CD1c-positive myeloid dendritic cell (primary cell): ENCODE measurements around the gene MAP3K15.
A peak's percentile ranks its signal among the peaks of the same experiment; 100 is the strongest.

Experiments used
- DNase-seq: peaks from one replicate; pipeline ENCODE4 v3.0.0-alpha.2; 2016; ENCODE audit errors: extremely low spot score

The MAP3K15 gene, protein sequence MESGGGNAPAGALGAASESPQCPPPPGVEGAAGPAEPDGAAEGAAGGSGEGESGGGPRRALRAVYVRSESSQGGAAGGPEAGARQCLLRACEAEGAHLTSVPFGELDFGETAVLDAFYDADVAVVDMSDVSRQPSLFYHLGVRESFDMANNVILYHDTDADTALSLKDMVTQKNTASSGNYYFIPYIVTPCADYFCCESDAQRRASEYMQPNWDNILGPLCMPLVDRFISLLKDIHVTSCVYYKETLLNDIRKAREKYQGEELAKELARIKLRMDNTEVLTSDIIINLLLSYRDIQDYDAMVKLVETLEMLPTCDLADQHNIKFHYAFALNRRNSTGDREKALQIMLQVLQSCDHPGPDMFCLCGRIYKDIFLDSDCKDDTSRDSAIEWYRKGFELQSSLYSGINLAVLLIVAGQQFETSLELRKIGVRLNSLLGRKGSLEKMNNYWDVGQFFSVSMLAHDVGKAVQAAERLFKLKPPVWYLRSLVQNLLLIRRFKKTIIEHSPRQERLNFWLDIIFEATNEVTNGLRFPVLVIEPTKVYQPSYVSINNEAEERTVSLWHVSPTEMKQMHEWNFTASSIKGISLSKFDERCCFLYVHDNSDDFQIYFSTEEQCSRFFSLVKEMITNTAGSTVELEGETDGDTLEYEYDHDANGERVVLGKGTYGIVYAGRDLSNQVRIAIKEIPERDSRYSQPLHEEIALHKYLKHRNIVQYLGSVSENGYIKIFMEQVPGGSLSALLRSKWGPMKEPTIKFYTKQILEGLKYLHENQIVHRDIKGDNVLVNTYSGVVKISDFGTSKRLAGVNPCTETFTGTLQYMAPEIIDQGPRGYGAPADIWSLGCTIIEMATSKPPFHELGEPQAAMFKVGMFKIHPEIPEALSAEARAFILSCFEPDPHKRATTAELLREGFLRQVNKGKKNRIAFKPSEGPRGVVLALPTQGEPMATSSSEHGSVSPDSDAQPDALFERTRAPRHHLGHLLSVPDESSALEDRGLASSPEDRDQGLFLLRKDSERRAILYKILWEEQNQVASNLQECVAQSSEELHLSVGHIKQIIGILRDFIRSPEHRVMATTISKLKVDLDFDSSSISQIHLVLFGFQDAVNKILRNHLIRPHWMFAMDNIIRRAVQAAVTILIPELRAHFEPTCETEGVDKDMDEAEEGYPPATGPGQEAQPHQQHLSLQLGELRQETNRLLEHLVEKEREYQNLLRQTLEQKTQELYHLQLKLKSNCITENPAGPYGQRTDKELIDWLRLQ (N-terminal part only)

GRCh38 chrX:19514791-19515614, at the start of gene MAP3K15:
TSS of gene MAP3K15 (minus strand) at chrX:19515508. CDS start at chrX:19515261, 247 bp downstream.
- DNase-seq: no peak

DNA sequence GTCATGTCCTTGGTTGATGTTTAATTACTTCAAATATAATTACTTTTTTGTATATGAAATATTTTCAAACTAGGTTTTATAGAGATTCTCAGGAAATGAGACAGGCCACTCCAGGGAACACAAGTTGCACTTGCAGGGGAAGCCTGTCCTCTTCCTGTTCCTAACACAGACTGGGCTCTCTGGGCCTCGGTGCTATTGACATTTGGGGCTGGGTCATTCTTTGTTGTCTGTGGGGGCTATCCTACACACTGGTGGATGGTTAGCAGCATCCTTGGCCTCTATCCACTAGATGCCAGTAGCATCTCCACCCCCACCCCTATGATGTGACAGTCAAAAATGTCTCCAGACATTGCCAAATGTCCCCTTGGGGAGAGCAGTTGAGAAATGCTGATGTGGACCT, 49.3 kb upstream of the MAP3K15 start:
- DNase-seq: no peak

GRCh38 chrX:19563746-19564145, 48.4 kb upstream of the MAP3K15 start:
- no peak for DNase-seq

GRCh38 chrX:19563327-19563726, 48.0 kb upstream of the MAP3K15 start:
- no peak for DNase-seq

DNA sequence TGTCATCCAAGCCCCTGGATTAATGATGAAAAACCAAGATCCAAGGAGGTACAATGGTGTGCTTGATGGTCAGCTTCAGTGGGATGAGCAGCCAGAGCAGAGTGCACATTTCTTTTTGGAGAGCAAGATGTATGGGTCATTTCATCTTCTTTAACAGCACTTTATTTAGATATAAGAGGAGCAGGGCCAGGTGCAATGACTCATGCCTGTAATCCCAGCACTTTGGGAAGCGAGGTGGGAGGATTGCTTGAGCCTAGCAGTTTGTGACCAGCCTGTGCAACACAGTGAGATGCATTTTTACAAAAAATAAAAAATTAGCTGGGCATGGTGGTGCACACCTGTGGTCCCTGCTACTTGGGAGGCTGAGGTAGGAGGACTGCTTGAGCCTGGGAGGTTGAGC, 45.3 kb upstream of the MAP3K15 start:
- DNase-seq: no peak

GRCh38 chrX:19557822-19558221, 42.5 kb upstream of the MAP3K15 start:
- DNase-seq: no peak

- no peak for DNase-seq
These were observed 40.9 kb upstream of the MAP3K15 start for GRCh38 chrX:19556202-19556601.

DNA sequence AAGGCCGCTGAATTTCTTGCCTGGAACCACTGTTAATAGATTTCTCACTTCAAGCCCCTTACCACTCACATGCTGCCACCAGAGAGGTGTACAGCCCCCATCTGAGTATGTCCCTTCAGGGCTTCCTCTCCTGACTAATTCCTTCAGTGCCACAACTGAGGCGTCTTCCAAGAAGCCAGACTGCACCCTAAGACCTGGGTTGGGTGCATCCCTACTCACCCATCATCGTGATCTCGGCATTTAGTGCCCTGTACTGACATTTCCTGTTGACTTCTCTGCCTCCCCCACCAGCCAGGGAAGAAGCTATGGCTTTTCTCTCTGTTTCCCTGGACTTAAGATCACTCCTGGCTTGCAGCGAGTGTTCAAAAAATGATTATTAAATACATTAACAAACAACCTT, 40.4 kb upstream of the MAP3K15 start:
- DNase-seq: no peak

GRCh38 chrX:19555236-19555635, 39.9 kb upstream of the MAP3K15 start:
- DNase-seq: no peak

DNA sequence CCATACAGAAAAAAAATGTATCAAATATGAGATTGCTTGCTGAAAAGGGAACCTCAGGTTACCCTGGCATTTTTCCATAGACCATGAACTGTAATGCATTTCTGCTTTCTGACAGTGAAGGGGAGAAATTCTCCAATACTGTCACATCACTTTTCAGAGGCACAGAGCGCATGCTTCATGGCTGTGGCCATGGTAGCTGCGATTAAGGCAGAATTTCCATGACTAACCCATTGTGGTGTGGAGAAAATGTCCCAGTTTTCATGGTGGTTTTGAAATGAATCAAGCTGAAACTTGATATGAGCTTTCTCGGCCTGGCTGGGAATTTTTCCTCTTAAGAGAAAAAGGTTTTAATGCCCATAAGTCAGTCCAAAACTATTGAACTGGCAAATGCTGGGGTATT, 39.5 kb upstream of the MAP3K15 start:
- peak; percentile 3 for DNase-seq

- DNase-seq: no peak
These were observed 37.5 kb upstream of the MAP3K15 start for GRCh38 chrX:19552793-19553192.

DNA sequence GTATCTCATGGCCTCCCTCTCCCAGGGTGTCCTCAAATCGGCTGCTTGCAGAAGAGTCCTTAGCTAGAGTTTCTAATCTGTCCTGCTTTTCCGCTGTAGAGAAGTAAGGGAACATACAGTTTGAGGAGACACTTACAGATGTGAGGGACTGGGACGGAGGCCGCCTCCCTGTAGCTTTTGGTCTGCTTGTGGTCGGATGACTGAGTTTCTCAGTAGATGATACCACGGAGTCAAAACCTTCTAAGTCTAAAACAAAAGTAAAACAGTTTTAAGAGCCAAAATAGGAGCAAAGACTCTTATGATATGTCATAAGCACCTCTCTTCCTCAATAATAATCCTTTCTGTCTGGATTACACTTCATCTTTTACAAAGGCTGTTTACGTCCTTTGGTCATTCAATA, 34.5 kb upstream of the MAP3K15 start:
- no peak for DNase-seq

- no peak for DNase-seq
These were observed 33.6 kb upstream of the MAP3K15 start for GRCh38 chrX:19548934-19549333.

- no peak for DNase-seq
These were observed 33.0 kb upstream of the MAP3K15 start for GRCh38 chrX:19548279-19548678.

DNA sequence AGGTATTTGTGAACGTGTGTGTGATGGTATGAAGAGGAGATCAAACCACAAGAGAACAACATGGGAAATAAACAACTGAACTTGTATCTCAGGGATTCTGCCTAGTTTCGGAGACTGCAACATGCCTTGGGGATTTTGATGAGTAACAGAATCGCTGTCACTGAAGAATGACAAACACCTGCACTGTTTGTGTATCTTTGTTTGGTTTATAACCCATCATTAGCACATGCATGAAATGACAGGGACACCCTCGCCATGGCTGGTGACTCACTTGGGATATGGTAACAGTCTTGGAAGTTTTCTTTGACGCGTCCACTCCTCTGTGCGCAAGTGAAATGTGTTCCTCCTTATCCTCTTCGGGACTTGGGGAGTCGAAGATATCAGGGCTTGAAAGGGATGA, 30.3 kb upstream of the MAP3K15 start:
- no peak for DNase-seq

DNA sequence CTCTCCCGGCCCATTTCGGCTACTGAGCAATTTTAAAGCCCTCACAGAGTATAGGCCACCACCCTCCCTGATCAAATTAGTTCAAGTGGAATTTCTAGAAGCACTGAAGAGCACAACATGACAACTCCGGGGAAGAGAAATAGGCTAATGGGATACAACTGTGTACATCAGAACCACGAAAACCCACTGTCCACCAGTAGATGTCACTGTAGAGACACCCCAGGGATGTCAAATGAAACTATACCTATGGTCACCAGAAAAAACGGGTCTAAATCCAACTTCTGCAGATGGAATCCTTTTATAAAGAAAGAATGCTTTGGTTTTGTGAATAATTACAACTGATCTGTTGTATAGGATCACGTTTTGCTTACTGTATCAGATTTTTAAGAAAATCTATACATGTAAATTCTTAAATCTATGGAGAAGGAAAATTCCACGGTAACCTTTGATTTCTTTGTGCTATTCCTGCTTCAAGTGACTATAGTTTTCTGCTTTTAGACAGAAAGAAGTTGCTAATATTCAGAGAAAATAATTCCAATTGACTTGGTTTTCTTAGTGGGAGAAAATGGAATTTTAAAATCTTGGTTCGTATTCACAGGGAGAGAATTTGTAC, 29.5 kb upstream of the MAP3K15 start:
- peak; percentile 34 for DNase-seq

DNA sequence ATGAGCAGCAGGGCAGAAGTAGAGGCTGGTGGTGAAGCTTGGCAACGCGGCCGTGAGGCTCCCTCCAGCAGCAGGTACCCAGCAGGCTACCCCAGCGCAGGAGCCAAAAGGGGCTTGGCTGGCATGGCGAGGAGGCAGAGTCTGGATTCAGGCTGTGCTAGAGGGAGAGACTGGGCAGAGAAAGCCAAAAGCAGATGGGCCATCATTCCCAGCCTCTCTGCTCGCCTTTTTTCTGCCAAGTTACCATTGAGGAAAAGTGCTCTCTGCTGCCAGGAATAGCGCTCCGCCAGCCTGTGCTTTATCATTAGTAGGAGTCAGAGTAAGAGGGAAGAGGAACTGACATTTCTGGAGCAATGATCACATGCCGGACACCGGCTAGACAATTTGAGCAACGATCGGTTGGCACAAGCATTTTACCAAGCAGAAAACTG, 28.7 kb upstream of the MAP3K15 start:
- DNase-seq: no peak

DNA sequence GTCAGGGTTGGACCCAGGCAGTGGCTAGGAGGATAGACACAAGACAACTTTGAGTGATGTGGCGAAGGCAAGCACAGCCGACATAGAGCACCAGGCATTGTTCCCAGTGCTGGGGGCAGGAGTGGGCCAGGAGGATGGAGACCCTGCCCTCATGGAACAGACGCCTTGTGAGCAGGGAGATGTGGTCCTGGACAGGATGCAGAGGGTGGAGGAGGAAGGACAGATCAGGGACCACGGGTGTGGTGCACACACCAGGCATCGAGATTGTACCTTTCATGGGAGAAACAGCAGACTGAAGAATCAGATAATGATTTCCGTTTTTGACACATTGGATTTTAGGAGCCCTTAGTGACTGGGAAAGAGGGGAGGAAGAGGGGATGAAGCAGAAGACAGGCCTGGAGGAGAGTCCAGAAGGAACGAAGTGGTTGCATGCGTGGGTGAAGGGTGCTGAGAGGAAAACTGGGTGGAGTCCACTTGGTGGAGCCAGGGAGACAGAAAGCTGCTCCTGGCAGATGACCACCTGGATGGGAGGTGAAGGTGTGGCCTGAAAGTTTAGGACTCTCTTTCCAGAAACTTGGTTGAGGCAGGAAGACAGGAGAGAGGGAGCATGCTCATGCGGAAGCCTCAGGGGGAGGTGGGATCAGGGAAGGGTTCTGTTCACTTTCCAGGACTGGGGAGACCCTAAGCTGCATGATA, 27.9 kb upstream of the MAP3K15 start:
- no peak for DNase-seq

GRCh38 chrX:19541931-19542330, 26.6 kb upstream of the MAP3K15 start:
- DNase-seq: no peak

DNA sequence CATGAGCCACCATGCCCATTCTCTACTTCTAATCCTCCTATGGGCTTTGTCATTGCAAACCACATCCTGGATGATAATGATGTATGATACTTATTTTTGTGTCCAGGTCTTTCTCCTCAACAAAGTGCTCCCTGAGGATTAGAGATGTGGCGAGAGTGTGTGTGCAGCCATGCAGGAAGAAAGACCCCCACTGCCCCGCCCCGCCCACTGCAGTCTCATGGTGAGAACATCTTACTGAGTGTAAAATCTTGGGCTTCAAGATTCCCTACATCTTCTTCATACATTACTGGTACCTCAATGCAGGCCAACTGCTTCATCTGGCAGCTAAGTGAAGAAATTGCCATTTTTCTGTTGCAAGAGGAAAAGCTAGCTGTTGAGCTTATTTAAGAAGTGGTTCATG, 25.9 kb upstream of the MAP3K15 start:
- DNase-seq: no peak
